IPS-NIHi11 (cell line): ENCODE results near the gene ANO9.
"Not testable (repeated sequence)": the region's sequence is repeated elsewhere in the genome, so short reads cannot be mapped to it uniquely, and the experiment has no call there.

Experiments used
- DNase-seq: peaks from one replicate; pipeline ENCODE4 v3.0.0; 2012; ENCODE audit warnings: mixed read lengths, low spot score

The ANO9 gene

DNA sequence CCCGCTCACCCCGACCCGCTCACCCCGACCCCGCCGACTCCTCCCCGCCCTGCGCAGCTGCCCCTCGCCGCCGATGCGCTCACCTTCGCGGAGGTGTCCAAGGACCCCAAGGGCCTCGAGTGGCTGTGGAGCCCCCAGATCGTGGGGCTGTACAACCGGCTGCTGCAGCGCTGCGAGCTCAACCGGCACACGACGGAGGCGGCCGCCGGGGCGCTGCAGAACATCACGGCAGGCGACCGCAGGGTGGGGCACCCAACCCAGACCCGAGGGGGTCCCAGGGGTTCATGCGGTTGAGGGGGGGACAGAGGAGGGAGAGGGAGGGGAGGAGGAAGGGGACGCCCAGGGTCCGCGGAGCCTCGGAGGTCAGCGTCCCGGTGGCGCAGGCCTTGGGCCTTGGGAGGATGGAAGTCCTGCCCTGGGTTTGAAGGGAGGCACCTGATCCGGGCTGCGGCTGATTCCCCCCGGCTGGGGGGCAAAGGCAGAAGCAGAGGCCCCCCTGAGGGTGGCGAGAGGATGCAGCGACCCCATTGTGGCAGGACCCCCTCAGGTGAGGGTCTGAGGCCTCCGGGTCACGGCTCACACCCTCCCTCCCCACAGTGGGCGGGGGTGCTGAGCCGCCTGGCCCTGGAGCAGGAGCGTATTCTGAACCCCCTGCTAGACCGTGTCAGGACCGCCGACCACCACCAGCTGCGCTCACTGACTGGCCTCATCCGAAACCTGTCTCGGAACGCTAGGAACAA lies 38.6 kb downstream of the ANO9 start:
- DNase-seq, result no peak

DNA sequence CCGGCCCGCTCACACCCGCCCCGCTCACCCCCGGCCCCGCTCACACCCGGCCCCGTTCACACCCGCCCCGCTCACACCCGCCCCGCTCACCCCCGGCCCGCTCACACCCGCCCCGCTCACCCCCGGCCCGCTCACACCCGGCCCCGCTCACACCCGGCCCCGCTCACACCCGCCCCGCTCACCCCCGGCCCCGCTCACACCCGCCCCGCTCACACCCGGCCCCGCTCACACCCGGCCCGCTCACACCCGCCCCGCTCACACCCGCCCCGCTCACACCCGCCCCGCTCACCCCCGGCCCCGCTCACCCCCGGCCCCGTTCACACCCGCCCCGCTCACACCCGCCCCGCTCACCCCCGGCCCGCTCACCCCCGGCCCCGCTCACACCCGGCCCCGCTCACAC lies 40.6 kb downstream of the ANO9 start:
- not testable (repeated sequence) for DNase-seq

DNA sequence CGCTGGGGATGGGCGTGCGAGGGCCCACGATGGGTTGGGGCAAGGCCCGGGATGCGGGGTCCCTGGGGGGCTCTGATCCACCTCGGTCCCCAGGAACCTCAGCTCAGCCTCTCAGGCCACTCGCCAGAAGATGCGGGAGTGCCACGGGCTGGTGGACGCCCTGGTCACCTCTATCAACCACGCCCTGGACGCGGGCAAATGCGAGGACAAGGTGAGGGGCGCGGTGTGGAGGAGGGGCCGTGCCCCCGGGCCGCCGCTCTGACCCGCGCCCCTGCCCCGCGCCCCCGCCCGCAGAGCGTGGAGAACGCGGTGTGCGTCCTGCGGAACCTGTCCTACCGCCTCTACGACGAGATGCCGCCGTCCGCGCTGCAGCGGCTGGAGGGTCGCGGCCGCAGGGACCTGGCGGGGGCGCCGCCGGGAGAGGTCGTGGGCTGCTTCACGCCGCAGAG lies 41.5 kb downstream of the ANO9 start:
- DNase-seq, result peak; percentile 33

DNA sequence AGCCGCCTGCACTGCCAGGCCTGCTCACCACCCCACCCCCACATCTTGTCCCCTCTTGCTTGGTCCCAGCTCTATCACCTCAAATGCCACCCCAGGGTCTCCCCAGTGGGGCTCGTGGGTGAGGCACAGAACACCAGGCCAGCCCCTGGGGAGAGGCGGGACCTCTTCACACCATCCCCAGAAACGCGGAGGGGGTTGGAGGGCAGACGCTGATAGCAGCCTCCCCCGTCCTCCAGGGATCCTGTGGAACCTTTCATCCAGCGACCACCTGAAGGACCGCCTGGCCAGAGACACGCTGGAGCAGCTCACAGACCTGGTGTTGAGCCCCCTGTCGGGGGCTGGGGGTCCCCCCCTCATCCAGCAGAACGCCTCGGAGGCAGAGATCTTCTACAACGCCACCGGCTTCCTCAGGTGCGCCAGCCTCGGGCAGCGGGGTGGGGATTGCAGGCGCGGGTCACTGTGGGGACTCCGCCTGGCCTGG lies 42.0 kb downstream of the ANO9 start:
- DNase-seq, result no peak

DNA sequence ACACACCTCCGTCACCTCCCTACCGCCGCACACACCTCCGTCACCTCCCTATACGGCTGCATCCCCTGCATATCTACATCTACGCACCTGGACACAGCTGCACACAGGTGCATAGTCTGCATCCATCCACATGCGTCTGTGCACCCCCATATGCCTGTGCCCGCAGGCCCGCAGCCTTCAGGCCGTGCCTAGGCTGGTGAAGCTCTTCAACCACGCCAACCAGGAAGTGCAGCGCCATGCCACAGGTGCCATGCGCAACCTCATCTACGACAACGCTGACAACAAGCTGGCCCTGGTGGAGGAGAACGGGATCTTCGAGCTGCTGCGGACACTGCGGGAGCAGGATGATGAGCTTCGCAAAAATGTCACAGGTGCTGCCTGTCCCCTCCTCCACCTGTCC lies 43.0 kb downstream of the ANO9 start:
- no peak for DNase-seq

DNA sequence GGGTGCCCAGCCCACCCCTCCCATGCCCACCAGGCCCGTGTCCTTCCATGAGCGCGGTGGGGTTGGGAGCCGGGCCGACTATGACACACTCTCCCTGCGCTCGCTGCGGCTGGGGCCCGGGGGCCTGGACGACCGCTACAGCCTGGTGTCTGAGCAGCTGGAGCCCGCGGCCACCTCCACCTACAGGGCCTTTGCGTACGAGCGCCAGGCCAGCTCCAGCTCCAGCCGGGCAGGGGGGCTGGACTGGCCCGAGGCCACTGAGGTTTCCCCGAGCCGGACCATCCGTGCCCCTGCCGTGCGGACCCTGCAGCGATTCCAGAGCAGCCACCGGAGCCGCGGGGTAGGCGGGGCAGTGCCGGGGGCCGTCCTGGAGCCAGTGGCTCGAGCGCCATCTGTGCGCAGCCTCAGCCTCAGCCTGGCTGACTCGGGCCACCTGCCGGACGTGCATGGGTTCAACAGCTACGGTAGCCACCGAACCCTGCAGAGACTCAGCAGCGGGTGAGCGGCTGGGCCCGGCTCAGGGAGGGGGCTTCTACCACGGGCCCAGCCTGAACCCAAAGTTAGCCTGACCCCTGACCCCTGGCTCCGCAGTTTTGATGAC lies 44.8 kb downstream of the ANO9 start:
- DNase-seq, result peak; percentile 84

DNA sequence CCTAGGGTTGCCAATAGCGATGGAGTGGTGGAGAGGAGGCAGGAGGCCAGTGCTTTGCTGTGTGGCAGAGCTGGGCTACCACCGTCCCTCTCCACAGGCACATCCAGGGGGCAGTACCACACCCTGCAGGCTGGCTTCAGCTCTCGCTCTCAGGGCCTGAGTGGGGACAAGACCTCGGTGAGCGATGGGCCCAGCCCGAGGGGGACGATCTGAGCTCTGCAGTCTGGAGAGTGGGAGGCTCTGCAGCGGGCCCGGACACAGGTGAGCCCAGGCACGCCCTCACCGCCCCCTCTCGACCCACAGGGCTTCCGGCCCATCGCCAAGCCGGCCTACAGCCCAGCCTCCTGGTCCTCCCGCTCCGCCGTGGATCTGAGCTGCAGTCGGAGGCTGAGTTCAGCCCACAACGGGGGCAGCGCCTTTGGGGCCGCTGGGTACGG lies 45.3 kb downstream of the ANO9 start:
- DNase-seq, result peak; percentile 81

DNA sequence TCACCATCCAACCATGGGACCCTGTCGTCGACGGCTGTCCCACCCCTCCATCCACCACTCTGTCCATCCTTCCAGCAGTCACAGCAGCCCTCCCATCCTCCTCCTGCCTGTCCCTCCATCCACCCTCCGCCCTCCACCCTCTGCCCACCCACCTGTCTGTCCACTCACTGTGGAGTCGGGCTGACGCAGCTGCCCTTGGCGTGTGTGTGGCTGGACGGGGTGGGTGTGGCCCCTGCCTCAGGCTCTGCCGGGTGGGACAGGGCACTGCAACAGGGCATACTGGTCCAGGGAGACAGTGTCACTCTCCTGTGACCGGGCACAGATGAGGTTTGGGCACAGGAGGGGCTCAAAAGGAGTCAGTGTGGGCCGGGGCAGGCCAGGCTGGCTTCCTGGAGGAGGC lies 45.9 kb downstream of the ANO9 start:
- DNase-seq, result no peak

DNA sequence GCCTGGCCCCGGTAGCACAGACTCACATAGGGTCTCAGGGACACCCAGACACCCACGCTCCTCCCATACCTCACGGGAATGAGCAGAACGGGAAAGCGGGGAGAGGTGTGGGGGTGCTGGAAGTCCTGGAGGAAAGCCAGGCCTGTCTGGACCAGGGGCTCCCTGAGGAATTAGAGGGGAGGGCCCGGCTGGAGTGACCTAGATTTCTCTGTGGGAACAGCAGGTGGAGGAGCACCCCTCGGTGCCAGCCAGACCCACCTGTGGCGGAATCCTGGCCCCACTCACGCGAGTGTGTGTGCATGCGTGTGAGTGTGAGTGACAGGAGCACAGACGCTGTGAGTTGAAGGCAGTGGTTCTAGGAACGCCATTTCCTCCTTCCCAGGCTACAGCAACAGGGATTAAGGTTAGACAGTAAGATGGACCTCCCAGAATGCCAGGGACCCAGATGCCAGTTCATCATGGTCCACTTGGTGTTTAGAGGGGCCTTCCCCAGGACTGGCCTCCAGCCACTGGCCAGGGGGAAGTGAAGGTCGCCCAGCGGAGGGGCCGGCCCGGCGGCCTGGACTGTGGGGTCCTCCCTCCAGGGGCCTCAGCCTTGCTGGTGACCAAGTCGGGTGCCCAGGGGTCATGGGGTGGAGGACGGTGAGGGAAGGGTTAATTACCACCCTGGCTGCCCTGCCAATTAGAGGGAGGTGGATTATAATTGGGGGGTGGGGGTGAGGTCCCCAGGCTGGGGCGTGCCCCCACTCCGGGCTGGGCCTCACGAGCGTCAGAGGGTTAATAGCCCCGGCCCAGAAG lies 46.8 kb downstream of the ANO9 start:
- DNase-seq, result no peak

DNA sequence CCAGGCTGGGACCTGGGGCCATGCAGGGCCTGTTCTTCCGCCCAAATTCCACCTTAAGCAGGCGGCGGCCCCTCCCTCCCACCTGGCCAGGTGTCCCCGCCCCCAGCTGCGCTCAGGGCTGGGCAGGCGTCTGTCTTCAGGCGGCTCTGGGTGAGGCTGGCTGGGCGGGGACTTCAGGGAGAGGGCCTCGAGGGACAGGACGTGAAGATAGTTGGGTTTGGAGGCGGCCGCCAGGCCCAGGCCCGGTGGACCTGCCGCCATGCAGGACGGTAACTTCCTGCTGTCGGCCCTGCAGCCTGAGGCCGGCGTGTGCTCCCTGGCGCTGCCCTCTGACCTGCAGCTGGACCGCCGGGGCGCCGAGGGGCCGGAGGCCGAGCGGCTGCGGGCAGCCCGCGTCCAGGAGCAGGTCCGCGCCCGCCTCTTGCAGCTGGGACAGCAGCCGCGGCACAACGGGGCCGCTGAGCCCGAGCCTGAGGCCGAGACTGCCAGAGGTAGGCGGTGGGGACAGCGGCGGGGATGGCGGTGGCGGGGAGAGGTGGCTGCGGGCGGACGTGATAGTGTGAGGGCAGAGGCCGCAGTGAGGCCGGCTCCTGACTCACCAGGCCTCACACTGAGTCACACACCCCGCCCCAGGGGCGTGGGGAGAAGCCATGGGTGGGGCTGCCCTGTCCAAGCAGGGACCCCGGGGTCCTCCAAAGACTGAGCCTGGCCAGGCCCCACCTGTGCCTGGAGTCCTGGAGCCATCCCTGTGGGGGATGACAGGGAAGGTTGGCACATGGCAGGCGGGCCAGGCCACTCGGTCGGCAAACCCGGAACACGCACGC lies 47.6 kb downstream of the ANO9 start, which contains the start of gene PKP3:
TSS of gene PKP3 (plus strand) at position 176 of the 824 bp plus-strand sequence. CDS start at position 260, 84 bp downstream.
- DNase-seq, result peak; percentile 88

DNA sequence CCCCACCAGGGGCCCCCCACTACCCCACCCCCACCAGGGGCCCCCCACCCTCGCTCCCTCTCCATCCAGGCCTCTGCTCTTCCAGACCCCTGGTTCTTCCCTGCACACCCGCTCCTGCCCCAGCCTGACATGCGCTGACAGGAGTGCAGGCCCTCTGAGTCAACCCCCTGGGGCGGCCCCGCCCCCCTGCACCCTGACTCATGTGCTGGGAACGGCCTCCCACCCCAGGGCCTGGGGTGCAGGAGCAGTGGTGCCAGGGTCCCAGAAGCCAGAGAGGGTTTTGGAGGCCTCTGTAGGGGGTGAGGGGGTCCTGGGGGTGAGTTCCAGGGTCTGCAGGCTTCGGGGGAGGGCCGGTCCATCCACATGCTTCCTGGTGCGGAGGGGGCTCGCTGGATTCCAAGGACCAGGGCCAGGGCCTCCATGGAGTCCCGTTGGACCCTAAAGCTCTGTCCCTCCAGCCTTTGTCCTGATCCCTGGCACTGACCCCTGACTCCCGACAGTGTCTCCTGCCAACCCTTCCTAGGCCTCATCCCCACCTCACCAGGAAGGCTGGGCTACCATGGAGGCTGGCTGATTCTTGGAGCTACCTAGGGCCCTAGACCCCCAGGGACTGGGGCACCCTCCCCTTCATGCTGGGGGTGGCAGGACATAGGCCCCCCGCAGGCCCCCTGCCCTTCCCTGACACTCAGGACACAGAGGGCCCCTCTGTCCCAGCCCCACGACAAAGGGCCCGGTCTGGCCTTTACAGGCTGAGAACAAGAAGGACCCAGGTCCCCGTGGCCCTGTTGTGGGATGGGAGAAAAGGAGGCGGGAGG lies 48.4 kb downstream of the ANO9 start:
- no peak for DNase-seq

DNA sequence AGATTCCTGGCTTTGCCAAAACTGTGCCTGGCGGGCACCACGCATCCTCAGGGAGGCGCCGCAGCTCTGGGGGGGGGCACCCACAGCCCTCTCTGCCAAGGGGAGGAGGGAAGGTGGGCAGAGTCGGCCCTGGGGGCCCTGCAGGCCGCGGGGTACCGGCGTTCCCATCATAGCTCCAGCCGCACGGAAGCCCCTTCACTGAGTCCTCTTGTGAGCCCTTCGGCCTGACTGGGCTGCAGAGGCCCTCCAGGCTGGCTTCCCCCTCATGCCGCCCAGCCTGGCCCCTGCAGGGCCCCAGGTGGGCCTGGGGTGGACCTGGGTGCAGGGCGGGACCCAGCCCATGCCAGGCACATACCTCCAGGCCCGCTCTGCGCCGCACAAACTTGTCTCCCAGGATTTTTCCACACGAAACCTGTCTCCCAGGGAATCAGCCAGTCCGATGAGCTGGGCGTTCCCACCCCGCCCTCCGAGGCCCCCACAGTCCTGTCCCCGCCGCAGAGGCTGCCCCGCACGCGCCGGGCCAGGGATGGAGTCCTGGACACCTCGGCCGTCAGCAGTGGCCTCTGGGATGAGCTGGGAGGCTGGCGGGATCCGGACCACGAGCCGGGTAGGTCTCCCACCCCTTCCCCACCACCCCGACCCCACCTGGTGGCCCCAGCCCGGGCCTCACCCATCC lies 49.6 kb downstream of the ANO9 start:
- no peak for DNase-seq

DNA sequence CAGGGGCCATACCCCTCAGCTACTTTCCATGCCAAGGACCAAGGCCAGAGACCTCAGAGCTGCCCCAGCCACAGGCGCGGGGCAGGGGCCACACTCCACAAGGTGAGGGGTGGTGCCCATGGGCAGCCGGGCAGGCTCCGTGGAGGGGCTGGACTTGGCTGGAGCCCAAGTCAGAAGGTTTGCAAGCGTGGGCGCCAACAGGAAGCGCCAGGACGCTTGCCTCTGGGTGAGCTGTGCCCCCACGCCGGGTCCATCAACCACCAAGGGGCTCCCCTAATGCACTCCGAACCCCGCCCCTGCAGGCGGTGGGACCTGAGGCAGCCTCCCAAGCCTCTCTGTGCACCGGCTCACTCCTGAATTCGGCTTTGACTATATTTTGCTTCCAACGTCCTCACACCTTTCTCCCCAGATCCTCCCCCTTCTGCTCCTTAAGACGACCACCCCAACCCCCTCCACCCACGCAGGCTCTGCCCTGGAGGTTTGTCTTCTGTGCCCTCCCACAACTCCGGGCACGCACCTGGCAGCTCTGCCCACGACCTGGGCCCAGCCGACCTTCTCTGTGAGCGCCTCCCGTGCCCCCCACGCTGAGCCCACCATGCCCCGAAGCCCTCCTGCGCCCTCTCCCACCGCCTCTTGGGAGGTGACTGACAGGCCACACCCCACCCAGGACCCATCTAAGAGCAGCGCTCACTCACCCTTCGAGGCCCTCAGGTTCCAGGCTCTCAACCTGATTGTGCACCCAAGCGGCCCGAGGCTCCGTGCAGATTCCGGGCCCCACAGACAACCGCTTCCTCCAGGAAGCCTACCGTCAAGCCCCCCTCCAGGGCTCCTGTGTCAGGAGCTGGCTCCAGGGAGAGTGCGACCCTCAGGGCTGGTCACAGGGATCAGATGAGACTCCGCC lies 50.4 kb downstream of the ANO9 start:
- DNase-seq, result no peak

DNA sequence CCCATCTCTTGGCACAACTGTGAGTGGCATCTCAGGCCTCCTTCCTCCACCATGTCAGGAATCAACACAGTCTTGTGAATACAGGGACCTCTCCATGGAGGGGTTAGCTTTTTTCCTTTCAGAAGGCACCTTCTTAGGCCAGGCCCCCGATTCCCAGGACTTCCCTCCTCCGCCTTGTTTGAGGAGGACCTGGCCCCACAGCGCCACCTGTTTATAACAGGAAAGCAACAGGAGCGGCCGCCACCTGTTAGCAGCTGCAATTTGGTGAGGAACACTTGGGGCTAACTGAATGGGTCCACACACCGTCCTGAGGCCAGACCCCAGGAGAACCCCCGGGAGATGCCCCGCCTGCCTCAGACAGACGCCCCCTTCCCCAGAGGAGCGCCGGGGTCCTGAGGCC lies 51.6 kb downstream of the ANO9 start:
- DNase-seq, result peak; percentile 69

DNA sequence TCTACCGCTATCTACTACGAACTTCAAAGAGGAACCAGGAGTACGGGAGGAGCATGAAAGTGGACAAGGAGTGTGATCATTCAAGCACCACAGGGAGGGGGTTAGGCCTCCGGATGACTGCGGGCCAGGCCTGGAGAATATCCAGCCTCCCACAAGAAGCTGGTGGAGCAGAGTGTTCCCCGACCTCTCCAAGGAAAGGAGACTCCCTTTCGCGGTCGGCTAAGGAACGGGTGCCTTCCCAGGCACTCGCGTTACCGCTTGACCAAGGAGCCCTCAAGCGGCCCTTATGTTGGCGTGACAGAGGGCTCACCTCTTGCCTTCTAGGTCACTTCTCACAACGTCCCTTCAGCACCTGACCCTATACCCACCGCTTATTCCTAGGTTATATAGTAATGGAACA lies 52.4 kb downstream of the ANO9 start:
- not testable (repeated sequence) for DNase-seq

DNA sequence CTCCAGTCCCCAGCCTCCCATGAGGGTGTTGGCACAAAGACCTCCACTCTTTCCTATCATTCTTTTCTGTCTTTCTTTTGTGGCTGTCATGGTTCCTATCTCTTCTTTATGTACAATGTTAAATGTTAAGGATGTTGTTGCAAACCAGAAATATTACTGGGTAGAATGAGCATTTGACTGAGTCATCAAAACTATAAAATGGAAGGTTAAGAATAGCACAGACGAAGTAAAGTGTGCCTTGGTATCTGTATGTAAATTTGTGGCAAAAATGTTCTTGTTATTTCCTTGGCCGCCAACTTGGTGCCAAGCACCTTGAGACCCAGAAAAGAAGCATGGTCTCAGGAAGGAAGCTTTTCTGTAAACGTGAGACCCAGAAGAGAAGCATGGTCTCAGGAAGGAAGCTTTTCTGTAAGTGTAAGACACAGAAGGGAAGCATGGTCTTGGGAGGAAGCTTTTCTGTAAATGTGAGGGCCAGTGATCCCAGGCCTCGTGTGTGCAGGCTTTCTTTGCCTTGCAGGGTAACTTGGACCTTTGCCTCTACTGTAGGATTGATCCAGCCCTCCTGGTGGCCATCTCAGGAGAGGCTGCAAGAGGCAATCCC lies 54.5 kb downstream of the ANO9 start:
- no peak for DNase-seq

DNA sequence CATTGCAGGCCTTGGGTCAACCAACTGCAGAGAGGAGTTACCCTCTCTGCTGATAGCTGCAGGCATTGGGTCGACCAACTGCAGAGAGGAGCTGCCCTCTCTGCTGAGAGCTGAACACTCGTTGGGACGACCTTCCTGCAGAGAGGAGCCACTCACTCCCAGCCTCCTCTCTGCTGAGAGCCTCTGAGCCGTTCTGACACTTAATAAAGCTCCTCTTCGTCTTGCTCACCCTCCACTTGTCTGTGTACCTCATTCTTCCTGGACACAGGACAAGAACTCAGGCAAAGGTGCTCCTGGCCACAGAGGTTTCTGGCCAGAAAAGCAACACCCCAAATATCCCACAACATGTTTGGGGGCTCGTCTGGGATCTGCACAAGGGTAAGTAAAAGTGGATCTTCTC lies 55.3 kb downstream of the ANO9 start:
- DNase-seq, result no peak

DNA sequence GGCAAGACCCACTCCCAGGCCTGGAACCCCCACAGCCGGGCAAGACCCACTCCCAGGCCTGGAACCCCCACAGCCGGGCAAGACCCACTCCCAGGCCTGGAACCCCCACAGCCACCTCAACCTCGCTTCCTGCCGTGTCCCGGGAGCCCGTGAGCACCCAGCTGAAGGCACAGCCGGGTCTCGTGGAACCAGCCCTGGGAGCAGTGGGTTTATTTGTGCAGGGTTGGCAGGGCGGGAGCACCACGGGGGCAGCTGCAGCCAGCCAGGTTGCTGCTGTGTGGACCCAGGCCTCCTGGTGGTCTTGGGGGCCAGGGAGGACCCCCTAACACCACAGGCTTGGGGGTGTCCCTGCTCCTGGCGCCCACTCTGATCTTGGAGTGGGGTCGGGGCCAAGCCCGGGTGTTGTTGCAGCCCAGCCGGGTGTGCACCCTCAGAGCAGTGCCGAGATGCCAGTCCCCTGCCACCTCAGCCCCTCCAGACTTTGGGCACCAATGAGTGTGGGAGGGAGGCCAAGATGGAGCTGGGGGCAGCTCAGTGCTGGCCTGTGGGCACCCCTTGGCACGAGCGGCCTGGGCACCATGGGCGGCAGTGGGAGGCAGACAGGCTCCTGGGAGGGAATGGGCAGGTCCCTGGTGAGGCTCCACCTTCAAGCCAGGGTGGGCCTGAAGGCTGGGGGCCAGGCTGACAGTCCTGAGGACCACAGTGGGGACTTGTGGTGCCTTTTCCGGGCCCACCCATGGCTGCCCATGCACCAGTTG lies 56.0 kb downstream of the ANO9 start:
- DNase-seq, result no peak
